Muscle of leg (tissue), 11 donors: ENCODE data around the gene ZNF92. TPM values are rescaled to one million over a fixed set of nuclear protein-coding genes. Genes with fewer than 3 reads are reported as not detected.
"Not testable (repeated sequence)": the region's sequence is repeated elsewhere in the genome, so short reads cannot be mapped to it uniquely, and the experiment has no call there.

ENCODE experiments used
- DNase-seq: peaks from one replicate; pipeline ENCODE4 v3.0.0; 2013
- H3K27ac ChIP-seq: one replicate; pipeline ENCODE4 v1.5.1; 2013; ENCODE audit warnings: mild to moderate bottlenecking, low read length, control low read depth
- H3K27me3 ChIP-seq: one replicate; pipeline ENCODE4 v1.6.1; 2013; ENCODE audit warnings: low read length; ENCODE audit not compliant: control insufficient read depth, insufficient read depth
- H3K36me3 ChIP-seq: one replicate; pipeline ENCODE4 v1.6.1; 2013; ENCODE audit warnings: low read length; ENCODE audit not compliant: control insufficient read depth, insufficient read depth
- H3K4me1 ChIP-seq: one replicate; pipeline ENCODE4 v1.6.1; 2013; ENCODE audit warnings: low read length; ENCODE audit not compliant: control insufficient read depth, insufficient read depth
- H3K4me3 ChIP-seq: one replicate; pipeline ENCODE4 v1.5.1; 2013; ENCODE audit warnings: low read length, control low read depth
- H3K9me3 ChIP-seq: replicated peaks from 2 replicates; pipeline ENCODE4 v1.6.1; 2013; ENCODE audit warnings: low read depth, low read length; ENCODE audit not compliant: control insufficient read depth
- WGBS: methylation state at CpG from one replicate; pipeline ENCODE4 v1.1.5; 2013; ENCODE audit warnings: missing lambda C conversion rate; ENCODE audit not compliant: insufficient coverage; 5-methylcytosine and 5-hydroxymethylcytosine counted together
- polyA plus RNA-seq, 8 donors: library from polyadenylated mRNA; unstranded; fragments of 120-200 nt; gene quantifications; one replicate each; pipeline versions ENCODE4 v1.2.1 to v1.2.3, GENCODE V29; 2013; ENCODE audit warnings: inconsistent platforms in 1 of 8, low replicate concordance in 1 of 8; ENCODE audit not compliant: insufficient read length in 8 of 8, insufficient read depth in 1 of 8
- total RNA-seq: library from RNA; stranded (reverse); fragments of 120-200 nt; gene quantifications from one replicate; pipeline ENCODE4 v1.2.4, GENCODE V29; 2013

The ZNF92 gene
- total and polyA plus RNA-seq, 9 donors: 7.4 to 11.0 (median 9.5) TPM

DNA sequence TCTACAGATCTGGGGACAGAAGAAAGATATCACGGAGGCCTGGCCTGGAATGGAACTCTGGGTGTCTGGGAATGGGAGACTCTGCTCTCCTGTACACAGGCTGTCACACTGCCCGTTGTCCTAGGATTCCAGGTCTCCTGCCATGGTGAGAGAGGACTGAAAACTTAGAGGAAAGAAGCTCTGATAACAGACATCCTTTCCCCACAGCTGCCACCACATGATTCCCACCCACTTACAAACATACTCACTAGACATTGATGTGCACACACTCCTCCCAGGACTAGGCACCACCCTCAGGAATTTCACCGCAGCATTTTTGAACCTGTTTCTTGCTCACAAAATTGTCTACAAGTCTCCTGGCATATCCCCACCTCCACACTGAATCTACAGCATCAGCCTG is 5.7 kb downstream of the ZNF92 start:
- Histone ChIP-seq H3K27me3 (no peaks in the 10 kb centered on the region), H3K4me3 (no peak overlapping the region), H3K36me3 (peaks cover 11% of the 10 kb centered on the region), H3K27ac (no peak overlapping the region), H3K4me1 (peaks cover 5% of the 10 kb centered on the region), H3K9me3 (no peaks in the 10 kb centered on the region)
- 94% methylated on average over 2 of the region's 3 CpGs for WGBS
- DNase-seq: no peak

DNA sequence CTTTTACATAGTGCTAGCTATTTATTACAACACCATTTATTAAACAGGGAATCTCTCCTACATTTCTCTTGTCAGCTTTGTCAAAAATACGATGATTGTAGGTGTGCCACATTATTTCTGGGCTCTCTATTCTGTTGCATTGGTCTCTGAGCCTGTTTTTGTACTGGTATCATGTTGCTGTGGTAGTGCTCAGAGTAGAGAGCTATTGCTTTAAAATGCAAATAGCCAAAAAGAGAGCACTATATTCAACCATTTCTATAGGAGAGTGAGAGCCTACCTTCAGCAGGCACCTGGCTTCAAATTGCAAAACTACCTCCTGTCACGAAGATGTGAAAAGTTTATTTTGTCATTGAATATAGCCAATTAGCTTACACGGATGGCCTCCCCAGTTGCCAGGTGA is 8.1 kb downstream of the ZNF92 start:
- Histone ChIP-seq H3K27me3 (no peaks in the 10 kb centered on the region), H3K4me3 (no peak overlapping the region), H3K27ac (no peak overlapping the region), H3K9me3 (no peaks in the 10 kb centered on the region), H3K36me3 (peaks cover 8% of the 10 kb centered on the region), H3K4me1 (no peaks in the 10 kb centered on the region)
- WGBS: no CpG with 5 or more reads among the region's 3 CpGs
- DNase-seq: no peak

DNA sequence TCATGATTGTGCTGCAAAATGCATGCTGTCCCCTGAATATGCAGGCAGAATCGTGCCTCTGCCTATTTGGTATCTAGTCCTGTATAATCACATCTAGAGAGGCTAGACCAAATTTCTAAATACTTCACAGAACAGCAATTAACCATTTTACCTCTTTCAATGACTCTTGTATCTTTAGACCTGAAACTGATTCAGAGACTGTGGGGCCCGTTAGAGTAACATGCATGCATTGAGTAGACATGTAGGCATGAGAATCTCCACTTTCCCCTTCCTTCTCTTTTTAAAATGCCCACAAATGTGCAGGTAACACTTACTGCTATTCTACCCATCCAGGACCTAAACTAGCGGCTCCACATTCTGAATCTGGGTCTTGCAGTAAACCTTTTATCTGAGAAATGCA is 8.8 kb downstream of the ZNF92 start:
- H3K36me3 ChIP-seq: peaks cover 7% of the 10 kb centered on the region

DNA sequence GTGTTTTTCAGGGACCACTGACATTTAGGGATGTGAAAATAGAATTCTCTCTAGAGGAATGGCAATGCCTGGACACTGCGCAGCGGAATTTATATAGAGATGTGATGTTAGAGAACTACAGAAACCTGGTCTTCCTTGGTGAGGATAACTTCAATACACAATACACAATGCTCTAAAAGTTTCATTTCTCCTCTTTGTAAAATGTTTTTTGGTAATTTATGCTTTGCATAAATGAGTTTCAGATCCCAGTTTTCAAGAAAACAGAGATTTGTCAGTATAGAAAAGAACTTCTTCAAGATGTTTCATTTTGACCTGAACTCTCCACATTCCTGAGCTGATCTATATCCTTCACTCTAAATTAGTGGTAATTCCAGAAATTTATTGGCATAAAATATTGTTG is 14.2 kb downstream of the ZNF92 start:
- H3K36me3 ChIP-seq: peaks cover 15% of the 10 kb centered on the region

More for the DNA sequence above, 8.8 kb downstream of the ZNF92 start:
- no peaks in the 10 kb centered on the region for H3K4me1 ChIP-seq
- no peaks in the 10 kb centered on the region for H3K9me3 ChIP-seq
- no peak overlapping the region for H3K4me3 ChIP-seq
- no CpG with 5 or more reads among the region's 3 CpGs for WGBS
- H3K27me3 ChIP-seq: no peaks in the 10 kb centered on the region
- no peak for DNase-seq
- H3K27ac ChIP-seq: no peak overlapping the region

DNA sequence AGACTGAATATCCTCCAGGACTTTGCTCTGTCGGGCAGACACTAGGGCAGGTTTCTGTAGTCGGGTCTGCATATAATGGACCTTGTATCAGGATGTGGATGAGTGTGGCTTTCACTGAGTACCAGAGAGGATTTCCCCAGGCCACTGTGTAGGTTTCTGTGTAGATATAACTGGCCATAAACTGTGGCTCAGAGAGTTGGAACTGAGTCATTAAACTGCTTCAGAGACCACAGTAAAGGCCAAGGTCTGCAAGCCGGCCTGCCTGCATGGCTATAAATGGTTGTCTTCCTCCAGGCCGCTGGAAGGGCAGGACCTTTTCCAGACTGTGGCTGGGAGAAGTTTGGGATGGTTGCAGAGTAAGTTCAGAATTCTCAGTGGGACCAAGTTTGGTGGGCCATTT is 16.9 kb downstream of the ZNF92 start:
- Histone ChIP-seq H3K9me3 (no peaks in the 10 kb centered on the region), H3K27ac (no peak overlapping the region), H3K36me3 (peaks cover 17% of the 10 kb centered on the region), H3K27me3 (no peaks in the 10 kb centered on the region), H3K4me3 (no peak overlapping the region), H3K4me1 (no peaks in the 10 kb centered on the region)
- 100% methylated on average over 1 of the region's 4 CpGs for WGBS
- DNase-seq: no peak

More for the DNA sequence above, 14.2 kb downstream of the ZNF92 start:
- H3K4me1 ChIP-seq: no peaks in the 10 kb centered on the region
- no peaks in the 10 kb centered on the region for H3K27me3 ChIP-seq
- H3K9me3 ChIP-seq: no peaks in the 10 kb centered on the region
- DNase-seq: no peak
- H3K27ac ChIP-seq: no peak overlapping the region
- H3K4me3 ChIP-seq: no peak overlapping the region
- no CpG with 5 or more reads among the region's 2 CpGs for WGBS

DNA sequence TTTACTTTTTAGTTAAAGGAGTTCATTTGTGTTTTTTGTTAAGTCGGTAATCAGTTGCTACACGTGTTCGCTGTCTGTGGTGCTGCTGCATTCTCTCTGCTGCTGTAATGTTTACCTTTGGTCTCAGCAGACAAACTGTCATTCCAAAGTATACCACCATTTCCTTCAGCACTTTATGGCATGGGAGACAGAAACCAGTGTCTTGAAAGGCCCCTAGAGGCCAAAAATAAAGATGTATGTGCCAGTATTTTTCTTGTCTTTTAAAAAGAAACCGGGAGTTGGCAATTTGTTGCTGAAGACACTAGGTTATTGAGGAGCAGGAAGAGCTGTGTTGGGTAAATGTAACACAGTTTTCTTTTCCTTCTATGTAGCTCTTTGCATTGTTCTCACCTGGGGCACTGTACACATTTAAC is 24.1 kb downstream of the ZNF92 start:
- Histone ChIP-seq H3K27me3 (no peaks in the 10 kb centered on the region), H3K36me3 (peaks cover 8% of the 10 kb centered on the region), H3K4me3 (no peak overlapping the region), H3K4me1 (no peaks in the 10 kb centered on the region), H3K27ac (no peak overlapping the region), H3K9me3 (peaks cover 11% of the 10 kb centered on the region)
- WGBS: no CpG with 5 or more reads among the region's 4 CpGs
- DNase-seq: no peak

DNA sequence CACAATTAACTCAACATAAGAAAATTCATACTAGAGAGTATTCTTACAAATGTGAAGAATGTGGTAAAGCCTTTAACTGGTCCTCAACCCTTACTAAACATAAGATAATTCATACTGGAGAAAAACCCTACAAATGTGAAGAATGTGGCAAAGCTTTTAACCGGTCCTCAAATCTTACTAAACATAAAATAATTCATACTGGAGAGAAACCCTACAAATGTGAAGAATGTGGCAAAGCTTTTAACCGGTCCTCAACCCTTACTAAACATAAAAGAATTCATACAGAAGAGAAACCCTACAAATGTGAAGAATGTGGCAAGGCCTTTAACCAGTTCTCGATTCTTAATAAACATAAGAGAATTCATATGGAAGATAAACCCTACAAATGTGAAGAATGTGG is 25.0 kb downstream of the ZNF92 start:
- WGBS: no CpG with 5 or more reads among the region's 3 CpGs
- peaks cover 14% of the 10 kb centered on the region for H3K9me3 ChIP-seq

DNA sequence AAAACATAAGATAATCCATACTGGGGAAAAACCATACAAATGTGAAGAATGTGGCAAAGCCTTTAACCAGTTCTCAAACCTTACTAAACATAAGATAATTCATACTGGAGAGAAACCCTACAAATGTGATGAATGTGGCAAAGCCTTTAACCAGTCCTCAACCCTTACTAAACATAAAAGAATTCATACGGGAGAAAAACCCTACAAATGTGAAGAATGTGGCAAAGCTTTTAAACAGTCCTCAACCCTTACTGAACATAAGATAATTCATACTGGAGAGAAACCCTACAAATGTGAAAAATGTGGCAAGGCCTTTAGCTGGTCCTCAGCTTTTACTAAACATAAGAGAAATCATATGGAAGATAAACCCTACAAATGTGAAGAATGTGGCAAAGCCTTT is 25.4 kb downstream of the ZNF92 start:
- not testable (repeated sequence) for H3K27me3 ChIP-seq, H3K36me3 ChIP-seq, H3K4me3 ChIP-seq, H3K4me1 ChIP-seq, H3K27ac ChIP-seq, DNase-seq
- H3K9me3 ChIP-seq: peaks cover 18% of the 10 kb centered on the region
- WGBS: no CpG with 5 or more reads among the region's 1 CpG

More for the DNA sequence above, 25.0 kb downstream of the ZNF92 start:
- not testable (repeated sequence) for H3K36me3 ChIP-seq, H3K4me1 ChIP-seq, H3K27me3 ChIP-seq, DNase-seq, H3K27ac ChIP-seq, H3K4me3 ChIP-seq

DNA sequence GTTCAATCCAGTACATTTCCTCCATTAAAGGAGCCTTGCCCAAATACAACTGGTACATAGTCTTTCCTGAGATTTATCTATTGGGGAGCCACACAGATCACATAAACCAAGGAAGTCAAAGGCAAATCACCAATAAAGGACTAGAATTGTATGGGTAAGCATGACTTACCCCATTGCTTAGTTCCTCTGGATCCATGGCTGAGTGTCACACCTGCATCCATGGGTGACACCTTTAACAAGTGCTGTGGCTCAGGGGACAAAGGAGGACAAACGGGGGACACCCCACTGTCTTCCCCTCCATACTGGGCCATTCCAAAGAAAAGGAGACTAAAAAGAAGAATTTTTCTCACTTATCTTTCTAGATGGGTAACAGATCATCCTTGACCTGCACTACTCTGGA is 30.4 kb downstream of the ZNF92 start:
- no peaks in the 10 kb centered on the region for H3K4me1 ChIP-seq
- no peaks in the 10 kb centered on the region for H3K27me3 ChIP-seq
- WGBS: 100% methylated on average over 1 of the region's 1 CpG
- H3K4me3 ChIP-seq: no peak overlapping the region
- no peak for DNase-seq
- peaks cover 3% of the 10 kb centered on the region for H3K36me3 ChIP-seq
- peaks cover 44% of the 10 kb centered on the region for H3K9me3 ChIP-seq
- no peak overlapping the region for H3K27ac ChIP-seq

DNA sequence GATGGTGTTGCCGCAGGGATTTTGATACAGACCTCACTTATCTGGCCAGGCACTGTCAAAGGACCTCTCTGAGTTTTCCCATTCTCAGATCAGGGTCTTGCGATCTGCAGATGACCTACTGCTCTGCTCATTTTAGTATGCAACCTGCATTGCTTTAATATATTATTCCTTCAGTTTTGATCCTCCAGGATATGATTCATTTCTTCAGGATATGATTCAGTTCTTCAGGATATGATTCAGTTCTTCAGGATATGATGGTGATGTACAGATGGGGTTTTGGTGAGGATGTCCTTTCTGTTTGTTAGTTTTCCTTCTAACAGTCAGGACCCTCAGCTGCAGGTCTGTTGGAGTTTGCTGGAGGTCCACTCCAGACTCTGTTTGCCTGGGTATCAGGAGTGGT is 33.1 kb downstream of the ZNF92 start:
- H3K36me3 ChIP-seq, DNase-seq, H3K27ac ChIP-seq, H3K27me3 ChIP-seq, H3K4me1 ChIP-seq, H3K4me3 ChIP-seq: not testable (repeated sequence)
- WGBS: 100% methylated on average over 1 of the region's 2 CpGs
- H3K9me3 ChIP-seq: peaks cover 42% of the 10 kb centered on the region

DNA sequence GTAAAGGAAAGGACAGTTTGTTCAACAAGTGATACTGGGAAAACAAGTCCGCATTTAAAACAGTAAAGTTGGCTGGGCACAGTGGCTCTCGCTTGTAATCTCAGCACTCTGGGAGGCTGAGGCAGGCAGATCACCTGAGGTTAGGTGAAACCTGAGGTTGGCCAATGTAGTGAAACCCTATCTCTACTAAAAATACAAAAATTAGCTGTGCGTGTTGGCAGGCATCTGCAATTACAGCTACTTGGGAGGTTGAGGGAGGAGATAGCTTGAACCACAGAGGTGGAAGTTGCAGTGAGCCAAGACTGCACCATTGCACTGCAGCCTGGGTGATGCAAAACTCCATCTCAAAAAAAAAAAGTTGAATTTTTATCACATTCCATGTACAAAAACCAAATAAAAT is 35.7 kb downstream of the ZNF92 start:
- Histone ChIP-seq H3K27me3 (no peaks in the 10 kb centered on the region), H3K4me1 (no peaks in the 10 kb centered on the region), H3K9me3 (peaks cover 26% of the 10 kb centered on the region), H3K36me3 (no peaks in the 10 kb centered on the region), H3K27ac (no peak overlapping the region), H3K4me3 (no peak overlapping the region)
- DNase-seq: no peak
- WGBS: no CpG with 5 or more reads among the region's 3 CpGs
